Cardiac septum (tissue), 1 donor: ENCODE results near the gene KDM5B. TPM values are rescaled to one million over a fixed set of nuclear protein-coding genes. Genes with fewer than 3 reads are reported as not detected.

Experiments used
- DNase-seq: peaks from one replicate; pipeline ENCODE4 v3.0.0-alpha.2; 2020; ENCODE audit warnings: low spot score
- intact Hi-C: fragments of 100-400 bp; cut with DNase I; formaldehyde crosslinking; loops from one replicate; pipeline ENCODE4 v1.14.0; 2022
- total RNA-seq: library from RNA; stranded (reverse); fragmentation: NEBNext Ultra II Directional; extraction: Animal tissue kit (Norgen Biotek cat#: 25700); gene quantifications from one replicate; pipeline ENCODE4 v1.2.1, GENCODE V29; 2021
- donor health status: DM: no; HTN: no; CAD: no.

Gene KDM5B
- total RNA-seq, 1 donor from 2014 or later, result 21.7 TPM

- DNase-seq, result no peak
- intact Hi-C loops, result no loop called here
Measured at GRCh38 chr1:202818819-202819218, 10.6 kb upstream of the KDM5B start.

GRCh38 chr1:202815120-202815519 lies 6.9 kb upstream of the KDM5B start:
- intact Hi-C loops, result no loop called here
- no peak for DNase-seq

- intact Hi-C loops, result no loop called here
Measured at GRCh38 chr1:202812176-202813026, 4.2 kb upstream of the KDM5B start.

GRCh38 chr1:202811296-202812175 lies 3.3 kb upstream of the KDM5B start:
- DNase-seq, result no peak
- intact Hi-C loops, result loop anchor here (2.0 kb wide), 2 partner anchors 49 to 77 kb away; partner anchors contain the start of gene RABIF

More at GRCh38 chr1:202812176-202813026, 4.2 kb upstream of the KDM5B start:
- DNase-seq, result no peak

GRCh38 chr1:202810615-202811295 lies 2.5 kb upstream of the KDM5B start, which contains the start of gene PCAT6:
Gene PCAT6, plus strand, starts transcription at chr1:202810954.
- intact Hi-C loops, result loop anchor here (2.0 kb wide), 2 partner anchors 50 to 78 kb away; partner anchors contain the start of gene RABIF
- DNase-seq, result peak; percentile 99

GRCh38 chr1:202810193-202810614 lies 2.0 kb upstream of the KDM5B start:
- intact Hi-C loops, result loop anchor here (2.0 kb wide), 2 partner anchors 51 to 79 kb away; partner anchors contain the start of gene RABIF
- no peak for DNase-seq

GRCh38 chr1:202809597-202810159 lies 1.5 kb upstream of the KDM5B start:
- no peak for DNase-seq
- intact Hi-C loops, result loop anchor here (2.0 to 5.0 kb wide), 3 partner anchors 51 to 148 kb away; partner anchors contain the start of genes ADIPOR1 and RABIF

GRCh38 chr1:202807451-202807925 lies 733 bp downstream of the KDM5B start:
- intact Hi-C loops, result loop anchor here (5.0 kb wide), 1 partner anchor 150 kb away; the partner anchor contains the start of gene ADIPOR1
- no peak for DNase-seq

GRCh38 chr1:202806845-202807450 lies 1.3 kb downstream of the KDM5B start:
- intact Hi-C loops, result loop anchor here (5.0 kb wide), 1 partner anchor 150 kb away; the partner anchor contains the start of gene ADIPOR1
- DNase-seq, result no peak

GRCh38 chr1:202805886-202806844 lies 2.1 kb downstream of the KDM5B start:
- intact Hi-C loops, result loop anchor here (5.0 kb wide), 1 partner anchor 151 kb away; the partner anchor contains the start of gene ADIPOR1
- DNase-seq, result no peak

GRCh38 chr1:202804126-202804525 lies 4.1 kb downstream of the KDM5B start:
- intact Hi-C loops, result no loop called here
- DNase-seq, result no peak

GRCh38 chr1:202802998-202803932 lies 5.0 kb downstream of the KDM5B start:
- intact Hi-C loops, result no loop called here
- DNase-seq, result no peak

- intact Hi-C loops, result no loop called here
- DNase-seq, result no peak
Measured at GRCh38 chr1:202802034-202802433, 6.2 kb downstream of the KDM5B start.

- no peak for DNase-seq
- intact Hi-C loops, result no loop called here
Measured at GRCh38 chr1:202801175-202801574, 7.0 kb downstream of the KDM5B start.

GRCh38 chr1:202800742-202801141 lies 7.5 kb downstream of the KDM5B start:
- no peak for DNase-seq
- intact Hi-C loops, result no loop called here

GRCh38 chr1:202798792-202799331 lies 9.4 kb downstream of the KDM5B start:
- intact Hi-C loops, result no loop called here
- no peak for DNase-seq
